Esophagus squamous epithelium (tissue), 4 donors: ENCODE results near the gene NDRG4.

Experiments used
- CTCF ChIP-seq, 6 experiments: fragments of 450-650 bp in 4 of 6; fragments of 200-600 bp in 2 of 6; sonication (generic) in 2 of 6; IDR thresholded peaks; one replicate each; pipeline ENCODE4 v1.5.1; 2016 to 2019; ENCODE audit warnings: antibody characterized with exemption in 6 of 6, mild to moderate bottlenecking in 4 of 6, moderate library complexity in 4 of 6
- POLR2A ChIP-seq, 4 donors: fragments of 450-650 bp; IDR thresholded peaks; one replicate each; pipeline ENCODE4 v1.6.1; 2017; ENCODE audit warnings: antibody characterized with exemption in 4 of 4, mild to moderate bottlenecking in 4 of 4, moderate library complexity in 3 of 4

GRCh38 chr16:58488531-58488930 lies 11.4 kb upstream of the NDRG4 start:
- TF ChIP-seq CTCF (IDR thresholded peaks at IDR 0.05) = no peak
- TF ChIP-seq POLR2A (IDR thresholded peaks at IDR 0.05) = no peak
